HFF-Myc (cell line): ENCODE data around the gene TLR5.

Experiments
- DNase-seq: peaks from one replicate; pipeline ENCODE4 v3.0.0-alpha.2; 2011; ENCODE audit warnings: low read depth; ENCODE audit errors: extremely low read depth
- H3K4me3 ChIP-seq: replicated peaks from 2 replicates; pipeline ENCODE4 v1.5.1; 2011; ENCODE audit warnings: low read depth, mild to moderate bottlenecking, control low read depth, low read length
- CTCF ChIP-seq: IDR thresholded peaks from 2 replicates; pipeline ENCODE4 v1.5.1; 2012; ENCODE audit warnings: mild to moderate bottlenecking, low read depth, low read length, control low read depth; ENCODE audit errors: missing control alignments

The TLR5 gene

DNA sequence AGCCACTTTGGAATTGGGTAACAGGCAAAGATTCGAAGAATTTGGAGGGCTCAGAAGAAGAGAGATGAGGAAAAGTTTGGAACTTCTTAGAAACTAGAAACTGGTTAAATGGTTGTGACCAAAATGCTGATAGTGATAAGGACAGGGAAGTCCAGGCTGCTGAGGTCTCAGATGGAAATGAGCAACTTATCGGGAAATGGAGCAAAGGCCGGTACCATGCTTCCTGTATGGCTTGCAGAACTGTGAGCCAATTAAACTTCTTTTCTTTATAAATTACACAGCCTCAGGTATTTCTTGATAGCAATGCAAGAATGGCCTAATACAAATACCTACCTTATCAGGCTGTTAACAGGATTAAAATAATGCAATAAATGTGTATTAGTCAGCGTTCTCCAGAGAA is 9.4 kb upstream of the TLR5 start:
- TF ChIP-seq CTCF: no peak
- no peak for DNase-seq
- H3K4me3 ChIP-seq: no peak overlapping the region

DNA sequence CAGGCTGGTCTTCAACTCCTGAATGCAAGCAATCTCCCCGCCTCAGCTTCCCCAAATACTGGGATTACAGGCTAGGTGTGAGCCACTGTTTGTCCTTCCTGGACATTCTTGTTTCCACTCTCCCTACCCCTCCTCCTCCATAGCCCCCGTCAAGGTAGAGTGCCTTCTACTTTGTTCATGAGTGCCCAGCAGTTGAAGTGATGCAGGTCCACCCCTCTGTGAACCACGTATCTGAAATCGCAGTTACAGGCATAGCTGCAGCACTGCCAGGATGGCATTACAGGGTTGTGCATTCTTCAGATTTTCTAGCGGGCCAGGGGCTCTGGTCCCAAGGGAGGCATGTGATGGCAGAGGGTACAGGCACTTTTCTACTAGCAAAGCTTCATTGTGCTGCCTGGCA is 7.4 kb upstream of the TLR5 start:
- TF ChIP-seq CTCF: no peak
- H3K4me3 ChIP-seq: no peak overlapping the region
- no peak for DNase-seq

GRCh38 chr1:223147873-223148272 is 4.8 kb upstream of the TLR5 start:
- no peak for TF ChIP-seq CTCF
- no peak overlapping the region for H3K4me3 ChIP-seq
- DNase-seq: no peak

DNA sequence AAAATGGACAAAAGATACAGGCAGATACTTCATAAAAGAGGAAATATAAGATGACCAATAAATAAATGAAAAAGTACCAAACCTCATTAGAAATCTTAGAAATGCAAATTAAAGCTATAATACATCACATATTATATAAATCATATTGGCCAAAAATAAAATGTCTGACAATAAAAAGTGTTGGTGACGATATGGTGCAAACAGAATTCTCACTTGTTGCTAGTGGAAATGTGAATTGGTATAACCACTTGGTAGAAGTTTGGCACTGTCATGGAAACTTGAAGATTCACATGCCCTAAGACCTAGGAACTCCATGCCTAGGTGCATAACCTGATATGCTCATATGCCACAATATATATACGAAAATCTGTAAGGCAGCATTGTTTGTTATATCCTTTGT is 4.4 kb upstream of the TLR5 start:
- TF ChIP-seq CTCF: no peak
- no peak overlapping the region for H3K4me3 ChIP-seq
- no peak for DNase-seq

- H3K4me3 ChIP-seq: no peak overlapping the region
- DNase-seq: no peak
- no peak for TF ChIP-seq CTCF
Observed at GRCh38 chr1:223146745-223147144, 3.7 kb upstream of the TLR5 start.

GRCh38 chr1:223144914-223145313 is 1.9 kb upstream of the TLR5 start:
- no peak for TF ChIP-seq CTCF
- DNase-seq: no peak
- H3K4me3 ChIP-seq: no peak overlapping the region

- no peak for DNase-seq
- no peak for TF ChIP-seq CTCF
- no peak overlapping the region for H3K4me3 ChIP-seq
Observed at GRCh38 chr1:223144431-223144830, 1.4 kb upstream of the TLR5 start.
